Liver (tissue), 9 donors: Measurements from ENCODE around the gene POC1A. TPM values are rescaled to one million over a fixed set of nuclear protein-coding genes. Genes with fewer than 3 reads are reported as not detected.

Source experiments
- DNase-seq: peaks from one replicate; pipeline ENCODE4 v3.0.0-alpha.2; 2017; ENCODE audit warnings: low spot score
- H3K27ac ChIP-seq, 2 donors: one replicate each; pipeline ENCODE4 v1.7.0; 2013; ENCODE audit warnings: inconsistent platforms in 2 of 2, low read length in 2 of 2, control low read depth in 1 of 2, low read depth in 1 of 2, mild to moderate bottlenecking in 1 of 2
- H3K27me3 ChIP-seq, 4 donors: one replicate each; pipeline versions ENCODE4 v1.6.1 to v1.7.0; 2013; ENCODE audit warnings: low read length in 3 of 4, inconsistent platforms in 1 of 4, mild to moderate bottlenecking in 1 of 4, moderate library complexity in 1 of 4; ENCODE audit not compliant: control insufficient read depth in 4 of 4, insufficient read depth in 4 of 4
- H3K36me3 ChIP-seq, 4 donors: one replicate each; pipeline versions ENCODE4 v1.6.1 to v1.7.0; 2013; ENCODE audit warnings: low read length in 3 of 4, mild to moderate bottlenecking in 3 of 4, low read depth in 1 of 4, moderate library complexity in 1 of 4; ENCODE audit not compliant: control insufficient read depth in 4 of 4, insufficient read depth in 3 of 4
- H3K4me1 ChIP-seq, 4 donors: one replicate each; pipeline versions ENCODE4 v1.6.1 to v1.7.0; 2013; ENCODE audit warnings: low read length in 3 of 4, mild to moderate bottlenecking in 3 of 4, moderate library complexity in 1 of 4; ENCODE audit not compliant: control insufficient read depth in 4 of 4, insufficient read depth in 4 of 4
- H3K4me3 ChIP-seq, 3 donors: one replicate each; pipeline versions ENCODE4 v1.6.1 to v1.7.0; 2013; ENCODE audit warnings: low read length in 3 of 3, control low read depth in 1 of 3, low read depth in 1 of 3, mild to moderate bottlenecking in 1 of 3
- H3K9ac ChIP-seq, 2 donors: one replicate each; pipeline ENCODE4 v1.7.0; 2013; ENCODE audit warnings: low read length in 2 of 2, mild to moderate bottlenecking in 2 of 2, moderate library complexity in 2 of 2, control low read depth in 1 of 2, low read depth in 1 of 2
- H3K9me3 ChIP-seq, 4 donors: one replicate each; pipeline versions ENCODE4 v1.6.1 to v1.7.0; 2013; ENCODE audit warnings: low read length in 3 of 4; ENCODE audit not compliant: control insufficient read depth in 4 of 4
- EGR1 ChIP-seq, 2 donors: IDR thresholded peaks; 2 replicates each; pipeline ENCODE4 v1.6.1; 2016 to 2018; ENCODE audit warnings: antibody characterized with exemption in 2 of 2, low read depth in 2 of 2
- FOXA1 ChIP-seq: IDR thresholded peaks from 2 replicates; pipeline ENCODE4 v1.6.1; 2016; ENCODE audit warnings: antibody characterized with exemption
- FOXA2 ChIP-seq: IDR thresholded peaks from 2 replicates; pipeline ENCODE4 v1.6.1; 2016; ENCODE audit warnings: antibody characterized with exemption
- GABPA ChIP-seq, 2 donors: IDR thresholded peaks in 1 of 2; conservative IDR thresholded peaks in 1 of 2; 2 replicates each; pipeline ENCODE4 v1.6.1; 2016; ENCODE audit warnings: antibody characterized with exemption in 2 of 2, mild to moderate bottlenecking in 1 of 2, moderate library complexity in 1 of 2
- HNF4A ChIP-seq, 2 donors: conservative IDR thresholded peaks; 2 replicates each; pipeline ENCODE4 v1.6.1; 2016; ENCODE audit warnings: antibody characterized with exemption in 2 of 2, mild to moderate bottlenecking in 2 of 2
- HNF4G ChIP-seq: IDR thresholded peaks from 2 replicates; pipeline ENCODE4 v1.6.1; 2016; ENCODE audit warnings: antibody characterized with exemption
- JUND ChIP-seq, 2 donors: IDR thresholded peaks; 2 replicates each; pipeline ENCODE4 v1.6.1; 2016; ENCODE audit warnings: antibody characterized with exemption in 2 of 2
- NR2F2 ChIP-seq: IDR thresholded peaks from 2 replicates; pipeline ENCODE4 v1.6.1; 2016; ENCODE audit warnings: antibody characterized with exemption
- RAD21 ChIP-seq, 2 donors: IDR thresholded peaks; 2 replicates each; pipeline ENCODE4 v1.6.1; 2016; ENCODE audit warnings: antibody characterized with exemption in 2 of 2, mild to moderate bottlenecking in 2 of 2
- RXRA ChIP-seq, 2 donors: IDR thresholded peaks; 2 replicates each; pipeline ENCODE4 v1.6.1; 2017 to 2018; ENCODE audit warnings: antibody characterized with exemption in 2 of 2, mild to moderate bottlenecking in 1 of 2
- SP1 ChIP-seq: IDR thresholded peaks from 2 replicates; pipeline ENCODE4 v1.6.1; 2018; ENCODE audit warnings: antibody characterized with exemption, mild to moderate bottlenecking
- TAF1 ChIP-seq: conservative IDR thresholded peaks from 2 replicates; pipeline ENCODE4 v1.6.1; 2016; ENCODE audit warnings: antibody characterized with exemption, mild to moderate bottlenecking
- YY1 ChIP-seq: IDR thresholded peaks from 2 replicates; pipeline ENCODE4 v1.6.1; 2016; ENCODE audit warnings: antibody characterized with exemption, mild to moderate bottlenecking
- WGBS: extraction: QIAGEN DNeasy Blood & Tissue Kit; methylation state at CpG from one replicate; pipeline ENCODE4 v1.1.7; 2013; 5-methylcytosine and 5-hydroxymethylcytosine counted together
- polyA plus RNA-seq, 2 donors: library from polyadenylated mRNA; stranded (reverse) in 1 of 2; unstranded in 1 of 2; fragments of 200-250 nt in 1 of 2; fragments of >200 nt in 1 of 2; fragmentation: Nextera tagmentation in 1 of 2; extraction: Ambion mirVana in 1 of 2; gene quantifications; one replicate each; pipeline versions ENCODE4 v1.2.1 to v1.2.3, GENCODE V29; 2013 to 2015
- total RNA-seq, 2 donors: library from RNA; depleted of rRNA; stranded (reverse); fragments of >200 nt; gene quantifications; one replicate each; pipeline ENCODE4 v1.2.3, GENCODE V29; 2014
- TF ChIP-seq, protein P1 (sequence below): IDR thresholded peaks from 2 replicates; pipeline ENCODE4 v1.6.1; 2016; ENCODE audit warnings: antibody characterized with exemption
- TF ChIP-seq, protein P2 (sequence below): IDR thresholded peaks from 2 replicates; pipeline ENCODE4 v1.6.1; 2016; ENCODE audit warnings: antibody characterized with exemption
- TF ChIP-seq, protein P3 (sequence below): fragments of 150-350 bp; IDR thresholded peaks from 2 replicates; pipeline ENCODE4 v1.5.1; 2017; ENCODE audit warnings: improper control_type of control experiment, low read depth, low read length; ENCODE audit not compliant: missing input control
- TF ChIP-seq, protein P4 (sequence below): IDR thresholded peaks from 2 replicates; pipeline ENCODE4 v1.6.1; 2016; ENCODE audit warnings: antibody characterized with exemption
- TF ChIP-seq, protein P5 (sequence below): IDR thresholded peaks from 2 replicates; pipeline ENCODE4 v1.6.1; 2016; ENCODE audit warnings: antibody characterized with exemption, mild to moderate bottlenecking
- donor health status: healthy.
- donor health status: healthy.
- donor health status: healthy.
- donor health status: healthy.
- donor health status: healthy.

POC1A gene
- total and polyA plus RNA-seq, 4 donors, result 1.4 to 12.7 (median 4.8) TPM

DNA sequence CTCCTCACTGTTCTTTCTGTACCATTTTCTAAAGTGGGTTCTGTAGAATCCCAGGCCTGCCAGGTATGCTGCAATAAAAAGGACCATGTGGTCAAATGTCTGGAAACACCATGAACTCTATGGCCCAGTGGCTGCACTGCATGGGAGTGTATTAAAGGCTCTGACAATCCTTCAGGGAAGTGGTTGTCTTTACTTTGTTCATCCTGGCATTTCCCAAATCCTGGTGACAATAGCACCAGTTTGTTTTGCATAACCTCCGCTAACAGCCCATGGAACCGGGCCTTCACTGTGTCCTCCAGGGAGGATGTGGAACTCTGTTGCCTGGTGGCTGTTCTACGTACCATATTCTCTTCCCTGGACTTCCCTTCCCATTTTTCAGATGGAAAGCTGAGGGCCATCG is 86.7 kb downstream of the POC1A start:
- Histone ChIP-seq H3K36me3 (no peaks in the 10 kb centered on the region), H3K4me3 (no peak overlapping the region), H3K27ac (no peak overlapping the region), H3K4me1 (no peaks in the 10 kb centered on the region), H3K9ac (no peak overlapping the region), H3K27me3 (no peaks in the 10 kb centered on the region), H3K9me3 (no peaks in the 10 kb centered on the region)
- TF ChIP-seq JUND (IDR thresholded peaks at IDR 0.05) (no peak), FOXA2 (no peak), RXRA (IDR thresholded peaks at IDR 0.05) (no peak), TAF1 (no peak), GABPA (IDR thresholded peaks at IDR 0.05 in 1 of 2, conservative IDR thresholded peaks at IDR 0.05 in 1 of 2) (no peak), EGR1 (IDR thresholded peaks at IDR 0.05; ENCODE audit: low read depth in 2 of 2) (no peak), HNF4G (no peak), SP1 (no peak), RAD21 (IDR thresholded peaks at IDR 0.05) (no peak), NR2F2 (no peak), FOXA1 (no peak), HNF4A (conservative IDR thresholded peaks at IDR 0.05) (no peak), YY1 (no peak)
- TF ChIP-seq, protein P1, sequence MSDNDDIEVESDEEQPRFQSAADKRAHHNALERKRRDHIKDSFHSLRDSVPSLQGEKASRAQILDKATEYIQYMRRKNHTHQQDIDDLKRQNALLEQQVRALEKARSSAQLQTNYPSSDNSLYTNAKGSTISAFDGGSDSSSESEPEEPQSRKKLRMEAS, result no peak
- TF ChIP-seq, protein P2, sequence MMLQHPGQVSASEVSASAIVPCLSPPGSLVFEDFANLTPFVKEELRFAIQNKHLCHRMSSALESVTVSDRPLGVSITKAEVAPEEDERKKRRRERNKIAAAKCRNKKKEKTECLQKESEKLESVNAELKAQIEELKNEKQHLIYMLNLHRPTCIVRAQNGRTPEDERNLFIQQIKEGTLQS, result no peak
- TF ChIP-seq, protein P3, sequence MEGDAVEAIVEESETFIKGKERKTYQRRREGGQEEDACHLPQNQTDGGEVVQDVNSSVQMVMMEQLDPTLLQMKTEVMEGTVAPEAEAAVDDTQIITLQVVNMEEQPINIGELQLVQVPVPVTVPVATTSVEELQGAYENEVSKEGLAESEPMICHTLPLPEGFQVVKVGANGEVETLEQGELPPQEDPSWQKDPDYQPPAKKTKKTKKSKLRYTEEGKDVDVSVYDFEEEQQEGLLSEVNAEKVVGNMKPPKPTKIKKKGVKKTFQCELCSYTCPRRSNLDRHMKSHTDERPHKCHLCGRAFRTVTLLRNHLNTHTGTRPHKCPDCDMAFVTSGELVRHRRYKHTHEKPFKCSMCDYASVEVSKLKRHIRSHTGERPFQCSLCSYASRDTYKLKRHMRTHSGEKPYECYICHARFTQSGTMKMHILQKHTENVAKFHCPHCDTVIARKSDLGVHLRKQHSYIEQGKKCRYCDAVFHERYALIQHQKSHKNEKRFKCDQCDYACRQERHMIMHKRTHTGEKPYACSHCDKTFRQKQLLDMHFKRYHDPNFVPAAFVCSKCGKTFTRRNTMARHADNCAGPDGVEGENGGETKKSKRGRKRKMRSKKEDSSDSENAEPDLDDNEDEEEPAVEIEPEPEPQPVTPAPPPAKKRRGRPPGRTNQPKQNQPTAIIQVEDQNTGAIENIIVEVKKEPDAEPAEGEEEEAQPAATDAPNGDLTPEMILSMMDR, result no peak
- TF ChIP-seq, protein P4, sequence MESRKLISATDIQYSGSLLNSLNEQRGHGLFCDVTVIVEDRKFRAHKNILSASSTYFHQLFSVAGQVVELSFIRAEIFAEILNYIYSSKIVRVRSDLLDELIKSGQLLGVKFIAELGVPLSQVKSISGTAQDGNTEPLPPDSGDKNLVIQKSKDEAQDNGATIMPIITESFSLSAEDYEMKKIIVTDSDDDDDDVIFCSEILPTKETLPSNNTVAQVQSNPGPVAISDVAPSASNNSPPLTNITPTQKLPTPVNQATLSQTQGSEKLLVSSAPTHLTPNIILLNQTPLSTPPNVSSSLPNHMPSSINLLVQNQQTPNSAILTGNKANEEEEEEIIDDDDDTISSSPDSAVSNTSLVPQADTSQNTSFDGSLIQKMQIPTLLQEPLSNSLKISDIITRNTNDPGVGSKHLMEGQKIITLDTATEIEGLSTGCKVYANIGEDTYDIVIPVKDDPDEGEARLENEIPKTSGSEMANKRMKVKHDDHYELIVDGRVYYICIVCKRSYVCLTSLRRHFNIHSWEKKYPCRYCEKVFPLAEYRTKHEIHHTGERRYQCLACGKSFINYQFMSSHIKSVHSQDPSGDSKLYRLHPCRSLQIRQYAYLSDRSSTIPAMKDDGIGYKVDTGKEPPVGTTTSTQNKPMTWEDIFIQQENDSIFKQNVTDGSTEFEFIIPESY, result no peak
- WGBS, result 96% methylated on average over 4 of the region's 4 CpGs
- DNase-seq, result no peak

DNA sequence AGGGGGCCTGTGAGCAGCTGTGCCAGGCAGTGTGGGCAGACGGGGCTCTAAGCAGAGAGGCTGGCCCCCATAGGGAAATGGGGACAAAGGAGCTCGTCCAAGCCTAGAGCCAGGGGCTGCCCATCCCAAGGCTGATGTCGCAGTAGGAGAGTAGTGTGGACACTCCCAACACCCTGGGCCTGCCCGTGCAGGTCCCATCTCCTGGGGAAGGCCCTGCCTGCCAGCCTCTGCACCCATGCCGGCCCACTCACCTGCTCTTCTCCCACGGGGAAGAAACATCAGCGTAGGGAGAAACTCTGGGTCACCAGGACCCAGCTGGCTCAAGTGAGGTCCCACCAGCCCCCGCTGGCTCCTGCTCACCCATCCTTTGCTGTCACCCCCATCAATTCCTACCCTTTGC is 87.2 kb downstream of the POC1A start:
- Histone ChIP-seq H3K27ac (no peak overlapping the region), H3K9me3 (no peaks in the 10 kb centered on the region), H3K27me3 (no peaks in the 10 kb centered on the region), H3K36me3 (no peaks in the 10 kb centered on the region), H3K4me3 (no peak overlapping the region), H3K9ac (no peak overlapping the region), H3K4me1 (no peaks in the 10 kb centered on the region)
- no peak for DNase-seq
- TF ChIP-seq RAD21 (IDR thresholded peaks at IDR 0.05) (no peak), EGR1 (IDR thresholded peaks at IDR 0.05; ENCODE audit: low read depth in 2 of 2) (no peak), GABPA (IDR thresholded peaks at IDR 0.05 in 1 of 2, conservative IDR thresholded peaks at IDR 0.05 in 1 of 2) (no peak), FOXA1 (no peak), RXRA (IDR thresholded peaks at IDR 0.05) (no peak), NR2F2 (no peak), JUND (IDR thresholded peaks at IDR 0.05) (no peak)
- TF ChIP-seq, protein P4, result no peak
- TF ChIP-seq, protein P5, sequence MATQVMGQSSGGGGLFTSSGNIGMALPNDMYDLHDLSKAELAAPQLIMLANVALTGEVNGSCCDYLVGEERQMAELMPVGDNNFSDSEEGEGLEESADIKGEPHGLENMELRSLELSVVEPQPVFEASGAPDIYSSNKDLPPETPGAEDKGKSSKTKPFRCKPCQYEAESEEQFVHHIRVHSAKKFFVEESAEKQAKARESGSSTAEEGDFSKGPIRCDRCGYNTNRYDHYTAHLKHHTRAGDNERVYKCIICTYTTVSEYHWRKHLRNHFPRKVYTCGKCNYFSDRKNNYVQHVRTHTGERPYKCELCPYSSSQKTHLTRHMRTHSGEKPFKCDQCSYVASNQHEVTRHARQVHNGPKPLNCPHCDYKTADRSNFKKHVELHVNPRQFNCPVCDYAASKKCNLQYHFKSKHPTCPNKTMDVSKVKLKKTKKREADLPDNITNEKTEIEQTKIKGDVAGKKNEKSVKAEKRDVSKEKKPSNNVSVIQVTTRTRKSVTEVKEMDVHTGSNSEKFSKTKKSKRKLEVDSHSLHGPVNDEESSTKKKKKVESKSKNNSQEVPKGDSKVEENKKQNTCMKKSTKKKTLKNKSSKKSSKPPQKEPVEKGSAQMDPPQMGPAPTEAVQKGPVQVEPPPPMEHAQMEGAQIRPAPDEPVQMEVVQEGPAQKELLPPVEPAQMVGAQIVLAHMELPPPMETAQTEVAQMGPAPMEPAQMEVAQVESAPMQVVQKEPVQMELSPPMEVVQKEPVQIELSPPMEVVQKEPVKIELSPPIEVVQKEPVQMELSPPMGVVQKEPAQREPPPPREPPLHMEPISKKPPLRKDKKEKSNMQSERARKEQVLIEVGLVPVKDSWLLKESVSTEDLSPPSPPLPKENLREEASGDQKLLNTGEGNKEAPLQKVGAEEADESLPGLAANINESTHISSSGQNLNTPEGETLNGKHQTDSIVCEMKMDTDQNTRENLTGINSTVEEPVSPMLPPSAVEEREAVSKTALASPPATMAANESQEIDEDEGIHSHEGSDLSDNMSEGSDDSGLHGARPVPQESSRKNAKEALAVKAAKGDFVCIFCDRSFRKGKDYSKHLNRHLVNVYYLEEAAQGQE, result no peak
- TF ChIP-seq, protein P1, result no peak
- TF ChIP-seq, protein P2, result no peak
- WGBS, result 95% methylated on average over 8 of the region's 8 CpGs
